ENCODE results near the gene SETD2. TPM values are rescaled to one million over a fixed set of nuclear protein-coding genes. Genes with fewer than 3 reads are reported as not detected.

Gene SETD2
- total RNA-seq, 1 experiment from 2014 or later = 28.8 TPM

- peaks cover 8% of the 10 kb centered on the region for H3K36me3 ChIP-seq (ENCODE audit: insufficient read depth, low read length, poor library complexity, severe bottlenecking)
- no peaks in the 10 kb centered on the region for H3K27me3 ChIP-seq (replicated peaks; ENCODE audit: insufficient read depth, low read depth, low read length, poor library complexity)
- no peak for DNase-seq (ENCODE audit: low spot score)
- no peak for TF ChIP-seq EZH2 (IDR thresholded peaks at IDR 0.05; ENCODE audit: borderline replicate concordance, low read depth, low read length, poor library complexity, severe bottlenecking)
- TF ChIP-seq, protein P1, sequence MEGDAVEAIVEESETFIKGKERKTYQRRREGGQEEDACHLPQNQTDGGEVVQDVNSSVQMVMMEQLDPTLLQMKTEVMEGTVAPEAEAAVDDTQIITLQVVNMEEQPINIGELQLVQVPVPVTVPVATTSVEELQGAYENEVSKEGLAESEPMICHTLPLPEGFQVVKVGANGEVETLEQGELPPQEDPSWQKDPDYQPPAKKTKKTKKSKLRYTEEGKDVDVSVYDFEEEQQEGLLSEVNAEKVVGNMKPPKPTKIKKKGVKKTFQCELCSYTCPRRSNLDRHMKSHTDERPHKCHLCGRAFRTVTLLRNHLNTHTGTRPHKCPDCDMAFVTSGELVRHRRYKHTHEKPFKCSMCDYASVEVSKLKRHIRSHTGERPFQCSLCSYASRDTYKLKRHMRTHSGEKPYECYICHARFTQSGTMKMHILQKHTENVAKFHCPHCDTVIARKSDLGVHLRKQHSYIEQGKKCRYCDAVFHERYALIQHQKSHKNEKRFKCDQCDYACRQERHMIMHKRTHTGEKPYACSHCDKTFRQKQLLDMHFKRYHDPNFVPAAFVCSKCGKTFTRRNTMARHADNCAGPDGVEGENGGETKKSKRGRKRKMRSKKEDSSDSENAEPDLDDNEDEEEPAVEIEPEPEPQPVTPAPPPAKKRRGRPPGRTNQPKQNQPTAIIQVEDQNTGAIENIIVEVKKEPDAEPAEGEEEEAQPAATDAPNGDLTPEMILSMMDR (conservative IDR thresholded peaks at IDR 0.05; ENCODE audit: low read depth, low read length) = no peak
- intact Hi-C loops (cut with micrococcal nuclease; ENCODE audit: unreplicated experiment) = no loop called here
- ChIA-PET POLR2A (ENCODE audit: low non-redundant PET) (no interaction called here), CTCF (no interaction called here)
- no TSS peak for BruUV-seq (replicated peaks)
- no peak overlapping the region for H3K4me3 ChIP-seq (ENCODE audit: low read depth, low read length, poor library complexity, severe bottlenecking)
- no peaks in the 10 kb centered on the region for H3K4me1 ChIP-seq (ENCODE audit: insufficient read depth, low read length, poor library complexity, severe bottlenecking)
- no peak overlapping the region for H3K27ac ChIP-seq (ENCODE audit: low read depth, low read length, poor library complexity, severe bottlenecking)
- no peaks in the 10 kb centered on the region for H3K9me3 ChIP-seq (ENCODE audit: low read depth, low read length, poor library complexity, severe bottlenecking)
These were observed 61.8 kb downstream of the SETD2 start for GRCh38 chr3:47102081-47102600.

GRCh38 chr3:47098910-47099309 lies 65.0 kb downstream of the SETD2 start:
- H3K4me1 ChIP-seq (ENCODE audit: insufficient read depth, low read length, poor library complexity, severe bottlenecking) = no peaks in the 10 kb centered on the region
- H3K4me3 ChIP-seq (ENCODE audit: low read depth, low read length, poor library complexity, severe bottlenecking) = no peak overlapping the region
- ChIA-PET POLR2A (ENCODE audit: low non-redundant PET) (no interaction called here), CTCF (no interaction called here)
- no TSS peak for BruUV-seq (replicated peaks)
- TF ChIP-seq, protein P1 (conservative IDR thresholded peaks at IDR 0.05; ENCODE audit: low read depth, low read length) = no peak
- TF ChIP-seq EZH2 (IDR thresholded peaks at IDR 0.05; ENCODE audit: borderline replicate concordance, low read depth, low read length, poor library complexity, severe bottlenecking) = no peak
- no peak overlapping the region for H3K27ac ChIP-seq (ENCODE audit: low read depth, low read length, poor library complexity, severe bottlenecking)
- no peaks in the 10 kb centered on the region for H3K27me3 ChIP-seq (replicated peaks; ENCODE audit: insufficient read depth, low read depth, low read length, poor library complexity)
- H3K9me3 ChIP-seq (ENCODE audit: low read depth, low read length, poor library complexity, severe bottlenecking) = no peaks in the 10 kb centered on the region
- DNase-seq (ENCODE audit: low spot score) = no peak
- intact Hi-C loops (cut with micrococcal nuclease; ENCODE audit: unreplicated experiment) = no loop called here
- peaks cover 8% of the 10 kb centered on the region for H3K36me3 ChIP-seq (ENCODE audit: insufficient read depth, low read length, poor library complexity, severe bottlenecking)

DNA sequence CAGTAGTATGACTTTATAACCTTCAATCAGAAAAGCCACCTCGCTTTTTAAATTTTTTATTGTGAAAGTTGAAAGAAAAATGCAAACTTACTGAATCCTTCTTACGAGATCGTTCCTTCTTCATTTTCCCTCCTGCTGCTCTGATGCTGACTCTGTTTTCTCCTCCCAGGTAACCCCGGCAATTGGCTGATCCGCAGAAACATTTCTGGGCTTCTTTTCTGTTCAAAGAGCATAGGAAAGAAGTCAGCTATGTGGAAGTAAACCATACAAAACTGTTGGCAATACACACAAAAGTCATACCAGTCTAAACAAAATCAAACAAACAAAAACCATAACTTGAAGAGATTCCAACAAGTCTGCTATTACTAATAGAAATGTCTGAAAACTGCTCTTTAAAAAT lies 66.0 kb downstream of the SETD2 start:
- Histone ChIP-seq H3K36me3 (ENCODE audit: insufficient read depth, low read length, poor library complexity, severe bottlenecking) (peaks cover 8% of the 10 kb centered on the region), H3K27ac (ENCODE audit: low read depth, low read length, poor library complexity, severe bottlenecking) (no peak overlapping the region), H3K4me1 (ENCODE audit: insufficient read depth, low read length, poor library complexity, severe bottlenecking) (no peaks in the 10 kb centered on the region), H3K4me3 (ENCODE audit: low read depth, low read length, poor library complexity, severe bottlenecking) (no peak overlapping the region), H3K27me3 (replicated peaks; ENCODE audit: insufficient read depth, low read depth, low read length, poor library complexity) (no peaks in the 10 kb centered on the region), H3K9me3 (ENCODE audit: low read depth, low read length, poor library complexity, severe bottlenecking) (no peaks in the 10 kb centered on the region)
- POLR2A ChIA-PET (ENCODE audit: low non-redundant PET) = no interaction called here
- no TSS peak for BruUV-seq (replicated peaks)
- no peak for TF ChIP-seq EZH2 (IDR thresholded peaks at IDR 0.05; ENCODE audit: borderline replicate concordance, low read depth, low read length, poor library complexity, severe bottlenecking)
- TF ChIP-seq, protein P1 (conservative IDR thresholded peaks at IDR 0.05; ENCODE audit: low read depth, low read length) = no peak
- intact Hi-C loops (cut with micrococcal nuclease; ENCODE audit: unreplicated experiment) = no loop called here
- no peak for DNase-seq (ENCODE audit: low spot score)
- CTCF ChIA-PET = no interaction called here

Data from A673 (cell line).